ENCODE results near the gene OR7G2.

OR7G2 gene

DNA sequence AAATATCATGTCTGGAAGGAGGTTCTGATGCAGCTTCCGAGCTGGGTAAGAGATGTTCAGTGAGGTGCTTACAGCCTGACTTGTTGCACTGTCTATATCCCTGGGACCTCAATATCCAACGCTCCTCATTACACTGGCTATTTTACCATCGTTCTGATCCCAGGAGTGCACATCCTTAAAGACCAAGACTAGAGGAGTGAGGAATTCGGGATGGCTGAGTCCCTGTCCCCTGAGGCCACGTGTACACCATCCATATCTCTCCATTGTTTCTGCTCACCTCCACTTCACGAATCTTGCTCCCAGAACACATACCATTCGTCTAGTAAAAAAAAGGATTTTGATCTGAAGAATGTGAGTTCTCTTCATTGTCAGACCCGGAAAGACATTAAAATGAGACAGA, at the start of gene OR7G2:
Gene OR7G2, minus strand, starts transcription at position 101 of the 400 bp plus-strand sequence. CDS start 4,232 bp downstream, outside the sequence.
- DNase-seq (ENCODE audit: low read depth in 2 of 3, low spot score in 1 of 3): no peak

DNA sequence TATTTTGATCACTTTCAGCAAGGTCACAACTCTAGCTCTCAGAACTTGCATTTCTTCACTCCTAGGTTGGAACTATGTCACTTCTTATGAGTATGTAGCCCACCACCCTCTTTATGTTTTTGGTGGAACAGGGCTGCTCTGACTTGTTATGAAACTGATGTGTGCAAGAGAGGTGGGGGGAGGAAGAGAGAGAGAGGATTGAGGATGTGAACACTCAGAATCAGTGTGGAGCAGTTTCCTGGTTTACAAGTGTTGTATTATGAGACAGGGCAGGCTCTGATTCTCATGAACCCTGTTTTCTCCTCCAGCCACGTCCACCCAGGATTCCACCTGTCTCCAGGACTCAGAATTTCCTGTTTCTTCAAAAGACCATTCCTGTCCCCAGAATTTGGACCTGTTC, 49.0 kb upstream of the OR7G2 start:
- no peak for DNase-seq (ENCODE audit: low read depth in 2 of 3, low spot score in 1 of 3)

DNA sequence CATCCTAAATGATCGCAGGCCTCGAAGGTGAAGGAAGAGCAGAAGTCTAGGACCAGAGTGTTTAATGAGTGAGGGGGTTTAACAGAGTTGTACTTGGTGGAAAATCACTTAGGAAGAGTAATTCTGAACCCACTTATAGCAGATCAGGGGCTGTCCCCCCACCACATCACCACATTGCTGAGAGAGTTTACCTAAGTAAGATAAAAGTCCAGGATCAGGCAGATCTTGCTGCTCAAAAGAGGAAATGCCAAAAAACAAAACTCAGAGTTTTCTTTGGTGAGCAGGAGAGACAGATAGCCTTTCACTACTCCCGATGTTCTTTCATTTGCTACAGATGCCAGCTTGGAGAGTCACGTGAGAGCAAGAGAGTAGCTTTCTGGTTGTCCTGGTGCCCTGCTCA, 48.3 kb upstream of the OR7G2 start:
- no peak for DNase-seq (ENCODE audit: low read depth in 2 of 3, low spot score in 1 of 3)

DNA sequence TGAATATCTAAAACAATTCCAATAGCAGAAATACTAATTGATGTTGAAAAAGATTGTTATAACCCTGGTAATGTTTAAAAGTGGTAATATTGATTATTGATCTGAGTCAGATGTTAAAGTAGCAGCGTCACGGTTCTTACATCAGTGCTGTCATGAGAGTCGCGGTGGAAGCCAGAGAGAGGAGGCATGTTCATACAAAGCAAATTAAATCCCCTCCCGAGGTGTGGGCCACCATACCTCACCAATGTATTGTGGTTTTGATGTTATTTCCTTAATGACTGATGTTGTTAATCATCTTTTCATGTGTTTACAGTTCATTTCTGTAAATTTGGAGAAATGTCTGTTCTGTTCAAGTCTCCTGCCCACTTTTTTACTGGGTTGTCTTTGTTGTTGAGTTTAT, 44.1 kb upstream of the OR7G2 start:
- no peak for DNase-seq (ENCODE audit: low read depth in 2 of 3, low spot score in 1 of 3)

- no peak for DNase-seq (ENCODE audit: low read depth in 2 of 3, low spot score in 1 of 3)
These were observed 43.4 kb upstream of the OR7G2 start for GRCh38 chr19:9150650-9151049.

- DNase-seq (ENCODE audit: low read depth in 2 of 3, low spot score in 1 of 3): no peak
These were observed 42.7 kb upstream of the OR7G2 start for GRCh38 chr19:9149997-9150396.

- no peak for DNase-seq (ENCODE audit: low read depth in 2 of 3, low spot score in 1 of 3)
These were observed 41.4 kb upstream of the OR7G2 start for GRCh38 chr19:9148697-9149096.

DNA sequence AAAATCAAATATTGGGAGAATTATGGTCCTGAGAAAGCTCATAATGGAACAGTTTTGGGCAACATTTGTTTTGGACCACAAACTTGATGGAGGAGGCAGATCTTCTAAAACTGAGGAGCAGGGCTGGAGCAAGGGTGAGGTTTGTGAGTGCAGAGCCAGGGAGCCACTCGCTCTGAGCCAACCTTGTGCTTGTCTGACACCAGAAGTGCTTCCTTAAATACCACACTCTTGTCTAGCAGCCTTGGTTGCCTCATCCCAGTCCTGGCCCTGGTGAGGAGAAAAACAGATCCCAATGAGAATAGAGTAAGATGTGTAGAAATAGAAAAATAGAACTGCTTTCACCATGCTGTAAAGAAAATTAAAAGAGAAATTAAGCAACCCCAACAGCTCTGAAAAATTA, 39.6 kb upstream of the OR7G2 start:
- DNase-seq (ENCODE audit: low read depth in 2 of 3, low spot score in 1 of 3): no peak

DNA sequence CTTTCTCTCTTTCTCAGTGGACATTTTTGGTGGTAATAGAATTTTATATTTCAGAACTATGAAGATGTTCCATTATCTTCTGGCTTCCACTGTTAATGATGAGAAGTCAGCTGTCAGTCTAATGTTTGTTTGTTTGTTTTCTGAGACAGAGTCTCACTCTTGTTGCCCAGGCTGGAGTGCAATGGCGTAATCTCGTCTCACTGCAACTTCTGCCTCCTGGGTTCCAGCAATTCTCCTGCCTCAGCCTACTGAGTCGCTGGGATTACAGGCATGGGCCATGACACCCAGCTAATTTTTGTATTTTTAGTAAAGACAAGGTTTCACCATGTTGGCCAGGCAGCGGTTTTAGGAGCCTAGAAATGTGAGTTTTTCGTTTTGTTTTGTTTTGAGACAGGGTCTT, 37.6 kb upstream of the OR7G2 start:
- DNase-seq (ENCODE audit: low read depth in 2 of 3, low spot score in 1 of 3): no peak

- peak; percentile 80 to 87 (median 83) for DNase-seq (ENCODE audit: low read depth in 2 of 3, low spot score in 1 of 3)
These were observed 33.0 kb upstream of the OR7G2 start, which contains the start of gene ZNF317 for GRCh38 chr19:9140159-9140874. Gene ZNF317 (plus strand): TSS chr19:9140397. CDS start chr19:9156017, 15,620 bp downstream.

- no peak for DNase-seq (ENCODE audit: low read depth in 2 of 3, low spot score in 1 of 3)
These were observed 32.4 kb upstream of the OR7G2 start for GRCh38 chr19:9139609-9140158.

DNA sequence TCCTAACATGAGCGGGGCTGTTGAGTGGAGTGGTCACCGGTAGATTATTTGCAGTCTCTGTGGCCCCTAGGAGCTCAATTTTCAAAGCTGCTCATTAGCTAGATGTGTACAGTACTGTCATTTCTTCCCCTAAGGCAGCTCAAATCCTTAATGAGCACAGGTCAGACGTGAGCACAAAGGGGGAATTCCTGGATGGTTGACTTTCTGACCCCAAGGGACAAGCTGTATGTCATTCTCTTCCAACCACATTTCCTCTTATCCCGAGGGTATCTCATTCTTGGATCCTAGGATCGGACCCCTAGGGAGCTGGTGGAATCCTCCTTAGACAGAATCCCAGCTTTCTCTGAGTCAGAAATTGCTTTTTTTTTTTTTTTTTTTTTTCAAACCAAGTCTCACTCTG, 25.1 kb upstream of the OR7G2 start:
- no peak for DNase-seq (ENCODE audit: low read depth in 2 of 3, low spot score in 1 of 3)

- DNase-seq (ENCODE audit: low read depth in 2 of 3, low spot score in 1 of 3): no peak
These were observed 23.7 kb upstream of the OR7G2 start for GRCh38 chr19:9130965-9131364.

DNA sequence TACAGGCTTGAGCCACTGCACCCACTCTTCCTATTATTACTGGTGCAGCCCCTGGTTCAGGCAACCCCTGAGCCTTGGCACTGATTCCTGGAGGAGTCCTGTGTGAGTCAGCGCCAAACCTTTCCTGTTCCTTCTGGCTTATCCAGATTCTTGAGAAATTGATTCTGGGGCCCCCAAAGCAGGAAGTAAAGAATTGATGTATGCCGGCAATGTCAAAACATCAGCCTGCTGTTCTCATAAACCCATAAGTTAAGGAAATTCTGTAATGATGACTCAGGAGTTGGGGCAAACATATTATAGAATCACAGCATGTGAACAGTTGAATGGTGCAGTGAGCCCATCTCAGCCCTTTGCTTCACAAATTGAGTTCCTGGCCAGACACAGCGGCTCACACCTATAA, 20.9 kb upstream of the OR7G2 start:
- DNase-seq (ENCODE audit: low read depth in 2 of 3, low spot score in 1 of 3): no peak

DNA sequence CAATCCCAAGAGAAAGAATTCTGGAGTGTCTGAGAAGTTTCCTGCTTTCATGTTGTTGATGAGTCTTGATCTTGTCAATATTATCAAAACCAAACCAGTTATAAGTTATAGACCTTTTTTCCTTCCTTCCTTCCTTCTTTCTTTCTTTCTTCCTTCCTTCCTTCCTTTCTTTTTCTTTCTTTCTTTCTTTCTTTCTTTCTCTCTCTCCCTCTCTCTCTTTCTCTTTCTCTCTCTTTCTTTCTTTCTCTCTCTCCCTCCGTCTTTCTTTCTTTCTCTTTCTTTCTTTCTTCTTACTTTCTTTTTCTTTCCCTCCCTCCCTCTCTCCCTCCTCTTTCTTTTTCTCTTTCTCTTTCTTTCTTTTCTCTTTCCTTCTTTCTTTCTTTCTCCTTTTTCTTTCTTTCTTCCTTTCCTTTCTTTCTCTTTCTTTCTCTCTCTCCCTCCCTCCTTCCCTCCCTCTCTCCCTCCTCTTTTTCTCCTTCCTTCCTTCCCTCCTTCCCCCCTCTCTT, 19.7 kb upstream of the OR7G2 start, which contains the start of gene OR7G3:
Gene OR7G3, minus strand, starts transcription at position 51 of the 506 bp plus-strand sequence. Its CDS starts 0 bp downstream, at position 51.
- no peak for DNase-seq (ENCODE audit: low read depth in 2 of 3, low spot score in 1 of 3)

- no peak for DNase-seq (ENCODE audit: low read depth in 2 of 3, low spot score in 1 of 3)
These were observed 9.3 kb upstream of the OR7G2 start for GRCh38 chr19:9116547-9116946.

DNA sequence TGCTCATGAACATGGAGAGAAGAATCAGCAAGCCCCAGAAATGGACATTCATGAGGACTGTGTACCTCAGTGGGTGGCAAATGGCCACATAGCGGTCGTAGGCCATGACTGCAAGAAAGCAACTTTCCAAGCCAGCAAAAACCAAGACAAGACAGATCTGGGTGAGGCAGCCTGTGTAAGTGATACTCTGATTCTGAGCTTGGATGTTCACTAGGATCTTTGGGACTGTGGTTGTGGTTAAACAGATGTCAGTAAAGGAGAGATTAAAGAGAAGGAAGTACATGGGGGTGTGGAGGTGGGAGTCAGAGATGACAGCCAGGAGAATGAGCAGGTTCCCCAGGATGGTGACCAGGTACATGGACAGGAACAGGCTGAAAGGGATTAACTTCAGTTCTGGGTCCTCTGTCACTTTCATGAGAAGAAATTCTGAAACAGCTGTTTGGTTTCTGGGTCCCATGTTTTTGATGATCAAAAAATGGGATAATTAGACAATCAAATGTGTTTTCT, 8.1 kb upstream of the OR7G2 start, which contains the start of gene OR7G1:
Gene OR7G1, minus strand, starts transcription at position 457 of the 507 bp plus-strand sequence. Its CDS starts 0 bp downstream, at position 457.
- DNase-seq (ENCODE audit: low read depth in 2 of 3, low spot score in 1 of 3): no peak

GRCh38 chr19:9109959-9110358, 2.7 kb upstream of the OR7G2 start:
- no peak for DNase-seq (ENCODE audit: low read depth in 2 of 3, low spot score in 1 of 3)

DNA sequence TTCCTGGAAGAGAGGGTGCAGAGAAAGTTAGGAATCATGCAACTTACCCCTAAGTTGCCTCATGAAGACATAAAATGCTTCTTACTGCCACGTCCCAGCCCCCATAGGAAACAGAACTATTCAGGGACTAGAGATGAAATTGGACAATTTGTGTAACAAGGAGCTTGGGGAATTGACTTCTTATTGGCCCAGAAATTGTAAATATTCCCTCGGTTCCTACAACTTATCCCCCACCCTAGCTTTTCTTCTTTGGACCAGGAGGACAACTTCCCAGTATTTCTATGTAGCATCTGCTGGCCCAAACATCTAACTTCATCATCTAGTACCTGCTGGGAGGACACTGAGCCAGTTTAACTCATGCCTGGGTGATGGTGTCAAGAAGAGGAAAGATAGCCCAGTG, 20.5 kb downstream of the OR7G2 start, which contains the start of gene OR1M1:
Gene OR1M1, plus strand, starts transcription at position 301 of the 400 bp plus-strand sequence. CDS start 6,184 bp downstream, outside the sequence.
- no peak for DNase-seq (ENCODE audit: low read depth in 2 of 3, low spot score in 1 of 3)

DNA sequence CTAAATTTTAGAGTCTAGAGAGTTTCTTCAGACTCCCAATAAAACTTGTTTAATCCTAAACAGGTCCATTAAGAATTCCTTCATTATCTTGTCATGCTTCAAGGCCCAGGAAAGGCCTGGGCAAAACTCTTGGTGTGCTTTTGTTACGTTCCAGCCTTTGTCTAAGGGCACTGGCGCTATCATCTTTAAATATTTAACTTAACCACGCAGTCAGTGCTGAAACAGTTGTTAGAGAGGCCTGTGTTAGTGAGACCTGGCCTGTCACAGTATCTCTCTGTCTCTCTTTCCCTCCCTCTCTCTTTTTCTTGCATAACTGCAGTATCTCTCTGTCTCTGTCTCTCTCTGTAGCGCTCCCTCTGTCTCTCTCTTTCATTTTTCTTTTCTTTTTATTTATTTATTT, 28.6 kb downstream of the OR7G2 start:
- DNase-seq (ENCODE audit: low read depth in 2 of 3, low spot score in 1 of 3): no peak

DNA sequence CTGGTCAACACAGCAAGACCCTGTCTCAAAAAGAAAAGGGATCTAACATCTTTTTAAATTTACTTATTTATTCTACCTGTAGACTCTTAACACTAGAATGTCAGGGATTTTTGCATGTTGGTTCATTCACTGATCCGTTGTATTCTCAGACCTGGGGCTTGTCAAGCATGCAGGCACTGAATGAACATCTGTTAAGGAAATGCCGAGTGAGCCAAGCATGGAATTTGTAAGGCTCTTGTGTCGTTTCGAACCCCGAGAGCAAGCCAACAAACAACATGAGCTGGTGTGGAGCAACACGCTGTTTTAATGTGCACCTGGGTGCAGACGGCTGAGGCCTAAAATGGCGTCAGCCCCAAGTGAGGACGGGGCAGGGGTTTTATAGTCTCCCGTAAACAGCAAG, 30.4 kb downstream of the OR7G2 start:
- DNase-seq (ENCODE audit: low read depth in 2 of 3, low spot score in 1 of 3): no peak
